ENCODE data around the gene GNAZ.

DNA sequence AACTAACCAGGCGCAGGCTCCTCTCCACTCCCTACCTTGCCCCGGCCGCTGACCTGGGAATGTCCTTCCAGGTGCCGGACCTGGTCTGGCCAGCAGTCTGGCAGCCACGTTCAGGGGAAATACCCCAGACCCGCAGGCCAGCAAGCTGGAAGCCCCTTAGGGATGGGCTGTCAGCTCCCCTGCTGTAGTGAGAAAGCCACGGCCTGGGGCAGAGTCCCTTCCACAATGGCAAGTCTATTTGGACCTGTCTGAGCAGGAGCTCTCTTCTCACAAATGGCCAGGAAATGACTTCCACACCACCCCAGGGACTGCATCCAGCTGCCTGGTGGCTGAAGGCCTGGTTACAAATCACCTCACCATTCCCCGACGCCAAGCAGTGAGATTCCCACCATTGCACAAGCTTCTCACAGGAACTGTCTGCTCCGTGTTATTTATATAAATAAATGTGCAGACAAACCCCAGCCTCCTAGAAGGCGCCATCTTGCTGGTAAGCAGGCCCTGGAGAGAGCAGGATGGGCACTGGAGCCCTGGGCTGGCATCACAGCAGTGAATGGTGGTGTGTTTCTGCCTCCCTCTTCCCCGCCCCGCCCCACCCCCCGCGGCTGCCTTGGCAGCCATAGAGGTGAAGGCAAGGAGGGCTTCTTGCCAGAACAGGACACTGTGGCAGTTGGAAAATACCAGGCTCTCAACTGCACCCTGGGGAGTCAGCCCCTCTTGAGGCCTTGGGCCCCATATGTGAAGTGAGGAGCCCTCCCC lies 47.8 kb downstream of the GNAZ start:
- TF ChIP-seq, protein P1, sequence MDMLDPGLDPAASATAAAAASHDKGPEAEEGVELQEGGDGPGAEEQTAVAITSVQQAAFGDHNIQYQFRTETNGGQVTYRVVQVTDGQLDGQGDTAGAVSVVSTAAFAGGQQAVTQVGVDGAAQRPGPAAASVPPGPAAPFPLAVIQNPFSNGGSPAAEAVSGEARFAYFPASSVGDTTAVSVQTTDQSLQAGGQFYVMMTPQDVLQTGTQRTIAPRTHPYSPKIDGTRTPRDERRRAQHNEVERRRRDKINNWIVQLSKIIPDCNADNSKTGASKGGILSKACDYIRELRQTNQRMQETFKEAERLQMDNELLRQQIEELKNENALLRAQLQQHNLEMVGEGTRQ (IDR thresholded peaks at IDR 0.05; ENCODE audit: low read length): no peak
- TF ChIP-seq POLR2A (IDR thresholded peaks at IDR 0.05; ENCODE audit: control extremely low read depth in 1 of 2, low read depth in 2 of 2, low read length in 2 of 2) (no peak), TAF7 (optimal IDR thresholded peaks at IDR 0.05; ENCODE audit: borderline replicate concordance, low read depth, low read length) (no peak)
